H1 (cell line): Measurements from ENCODE around the gene C2orf80. TPM values are rescaled to one million over a fixed set of nuclear protein-coding genes. Genes with fewer than 3 reads are reported as not detected.

Experiments used
- ATF3 ChIP-seq: IDR thresholded peaks from 2 replicates; pipeline ENCODE4 v1.6.1; 2011; ENCODE audit warnings: low read depth, mild to moderate bottlenecking, low read length; ENCODE audit not compliant: insufficient read depth
- CTBP2 ChIP-seq: IDR thresholded peaks from 2 replicates; pipeline ENCODE4 v1.7.0; 2011; ENCODE audit warnings: borderline replicate concordance, mild to moderate bottlenecking, moderate library complexity, mixed read lengths, low read length; ENCODE audit not compliant: insufficient read depth, insufficient read length
- EP300 ChIP-seq, 2 experiments: IDR thresholded peaks; 1 replicate in 1 of 2; 2 replicates in 1 of 2; pipeline ENCODE4 v1.6.1; 2011 to 2012; ENCODE audit warnings: low read depth in 2 of 2, low read length in 2 of 2, mild to moderate bottlenecking in 2 of 2, borderline replicate concordance in 1 of 2, inconsistent platforms in 1 of 2, moderate library complexity in 1 of 2
- NANOG ChIP-seq: IDR thresholded peaks from 2 replicates; pipeline ENCODE4 v1.6.1; 2011; ENCODE audit warnings: low read length, low read depth, mild to moderate bottlenecking, inconsistent platforms; ENCODE audit not compliant: insufficient read depth, poor library complexity, severe bottlenecking
- RNF2 ChIP-seq: fragments of 200-900, 300-1000 bp; sonication (generic); IDR thresholded peaks from 2 replicates; pipeline ENCODE4 v1.7.1; 2016; ENCODE audit warnings: borderline replicate concordance, low read depth, mild to moderate bottlenecking, antibody characterized with exemption, low read length; ENCODE audit not compliant: poor library complexity, severe bottlenecking; ENCODE audit errors: missing control alignments
- polyA plus RNA-seq, 7 experiments: library from polyadenylated mRNA; depleted of rRNA in 3 of 7; stranded (reverse) in 5 of 7; unstranded in 2 of 7; fragments of >200 nt in 5 of 7; fragments of 200-250 nt in 2 of 7; gene quantifications; 1 replicate in 5 of 7; 2 replicates in 1 of 7; 4 replicates in 1 of 7; pipeline versions ENCODE4 v1.2.1 to v1.2.3, GENCODE V29; 2011 to 2013; ENCODE audit warnings: missing spikeins in 2 of 7, mixed read lengths in 2 of 7
- total RNA-seq: library from RNA; stranded (reverse); fragmentation: NEBNext Ultra II Directional; extraction: Animal tissue kit (Norgen Biotek cat#: 25700); gene quantifications from 2 replicates; pipeline ENCODE4 v1.2.1, GENCODE V29; 2021
- TF ChIP-seq, protein P1 (sequence below): fragments of 300-600 bp; sonication (generic); IDR thresholded peaks from 2 replicates; pipeline ENCODE4 v1.7.1; 2012; ENCODE audit warnings: low read length, moderate library complexity, mild to moderate bottlenecking, inconsistent platforms; ENCODE audit not compliant: insufficient replicate concordance

C2orf80 gene
- total and polyA plus RNA-seq, 2 of the 8 experiments (the other 6 are each of a cell fraction or from before 2014, with no cell fraction given) = 0.97 to 1.1 TPM

DNA sequence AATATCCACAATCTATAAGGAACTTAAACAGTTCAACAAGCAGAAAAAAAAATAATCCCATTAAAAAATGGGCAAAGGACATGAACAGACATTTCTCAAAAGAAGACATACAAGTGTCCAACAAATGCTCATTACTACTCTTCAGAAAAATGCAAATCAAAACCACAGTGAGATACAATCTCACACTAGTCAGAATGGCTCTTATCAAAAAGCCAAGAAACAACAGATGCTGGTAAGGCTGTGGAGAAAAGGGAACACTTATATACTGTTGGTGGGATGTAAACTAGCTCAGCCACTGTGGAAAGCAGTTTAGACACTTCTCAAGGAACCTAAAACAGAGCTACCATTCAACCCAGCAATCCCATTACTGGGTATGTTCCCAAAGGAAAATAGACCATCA, 36.7 kb downstream of the C2orf80 start (continued):
- TF ChIP-seq, protein P1, sequence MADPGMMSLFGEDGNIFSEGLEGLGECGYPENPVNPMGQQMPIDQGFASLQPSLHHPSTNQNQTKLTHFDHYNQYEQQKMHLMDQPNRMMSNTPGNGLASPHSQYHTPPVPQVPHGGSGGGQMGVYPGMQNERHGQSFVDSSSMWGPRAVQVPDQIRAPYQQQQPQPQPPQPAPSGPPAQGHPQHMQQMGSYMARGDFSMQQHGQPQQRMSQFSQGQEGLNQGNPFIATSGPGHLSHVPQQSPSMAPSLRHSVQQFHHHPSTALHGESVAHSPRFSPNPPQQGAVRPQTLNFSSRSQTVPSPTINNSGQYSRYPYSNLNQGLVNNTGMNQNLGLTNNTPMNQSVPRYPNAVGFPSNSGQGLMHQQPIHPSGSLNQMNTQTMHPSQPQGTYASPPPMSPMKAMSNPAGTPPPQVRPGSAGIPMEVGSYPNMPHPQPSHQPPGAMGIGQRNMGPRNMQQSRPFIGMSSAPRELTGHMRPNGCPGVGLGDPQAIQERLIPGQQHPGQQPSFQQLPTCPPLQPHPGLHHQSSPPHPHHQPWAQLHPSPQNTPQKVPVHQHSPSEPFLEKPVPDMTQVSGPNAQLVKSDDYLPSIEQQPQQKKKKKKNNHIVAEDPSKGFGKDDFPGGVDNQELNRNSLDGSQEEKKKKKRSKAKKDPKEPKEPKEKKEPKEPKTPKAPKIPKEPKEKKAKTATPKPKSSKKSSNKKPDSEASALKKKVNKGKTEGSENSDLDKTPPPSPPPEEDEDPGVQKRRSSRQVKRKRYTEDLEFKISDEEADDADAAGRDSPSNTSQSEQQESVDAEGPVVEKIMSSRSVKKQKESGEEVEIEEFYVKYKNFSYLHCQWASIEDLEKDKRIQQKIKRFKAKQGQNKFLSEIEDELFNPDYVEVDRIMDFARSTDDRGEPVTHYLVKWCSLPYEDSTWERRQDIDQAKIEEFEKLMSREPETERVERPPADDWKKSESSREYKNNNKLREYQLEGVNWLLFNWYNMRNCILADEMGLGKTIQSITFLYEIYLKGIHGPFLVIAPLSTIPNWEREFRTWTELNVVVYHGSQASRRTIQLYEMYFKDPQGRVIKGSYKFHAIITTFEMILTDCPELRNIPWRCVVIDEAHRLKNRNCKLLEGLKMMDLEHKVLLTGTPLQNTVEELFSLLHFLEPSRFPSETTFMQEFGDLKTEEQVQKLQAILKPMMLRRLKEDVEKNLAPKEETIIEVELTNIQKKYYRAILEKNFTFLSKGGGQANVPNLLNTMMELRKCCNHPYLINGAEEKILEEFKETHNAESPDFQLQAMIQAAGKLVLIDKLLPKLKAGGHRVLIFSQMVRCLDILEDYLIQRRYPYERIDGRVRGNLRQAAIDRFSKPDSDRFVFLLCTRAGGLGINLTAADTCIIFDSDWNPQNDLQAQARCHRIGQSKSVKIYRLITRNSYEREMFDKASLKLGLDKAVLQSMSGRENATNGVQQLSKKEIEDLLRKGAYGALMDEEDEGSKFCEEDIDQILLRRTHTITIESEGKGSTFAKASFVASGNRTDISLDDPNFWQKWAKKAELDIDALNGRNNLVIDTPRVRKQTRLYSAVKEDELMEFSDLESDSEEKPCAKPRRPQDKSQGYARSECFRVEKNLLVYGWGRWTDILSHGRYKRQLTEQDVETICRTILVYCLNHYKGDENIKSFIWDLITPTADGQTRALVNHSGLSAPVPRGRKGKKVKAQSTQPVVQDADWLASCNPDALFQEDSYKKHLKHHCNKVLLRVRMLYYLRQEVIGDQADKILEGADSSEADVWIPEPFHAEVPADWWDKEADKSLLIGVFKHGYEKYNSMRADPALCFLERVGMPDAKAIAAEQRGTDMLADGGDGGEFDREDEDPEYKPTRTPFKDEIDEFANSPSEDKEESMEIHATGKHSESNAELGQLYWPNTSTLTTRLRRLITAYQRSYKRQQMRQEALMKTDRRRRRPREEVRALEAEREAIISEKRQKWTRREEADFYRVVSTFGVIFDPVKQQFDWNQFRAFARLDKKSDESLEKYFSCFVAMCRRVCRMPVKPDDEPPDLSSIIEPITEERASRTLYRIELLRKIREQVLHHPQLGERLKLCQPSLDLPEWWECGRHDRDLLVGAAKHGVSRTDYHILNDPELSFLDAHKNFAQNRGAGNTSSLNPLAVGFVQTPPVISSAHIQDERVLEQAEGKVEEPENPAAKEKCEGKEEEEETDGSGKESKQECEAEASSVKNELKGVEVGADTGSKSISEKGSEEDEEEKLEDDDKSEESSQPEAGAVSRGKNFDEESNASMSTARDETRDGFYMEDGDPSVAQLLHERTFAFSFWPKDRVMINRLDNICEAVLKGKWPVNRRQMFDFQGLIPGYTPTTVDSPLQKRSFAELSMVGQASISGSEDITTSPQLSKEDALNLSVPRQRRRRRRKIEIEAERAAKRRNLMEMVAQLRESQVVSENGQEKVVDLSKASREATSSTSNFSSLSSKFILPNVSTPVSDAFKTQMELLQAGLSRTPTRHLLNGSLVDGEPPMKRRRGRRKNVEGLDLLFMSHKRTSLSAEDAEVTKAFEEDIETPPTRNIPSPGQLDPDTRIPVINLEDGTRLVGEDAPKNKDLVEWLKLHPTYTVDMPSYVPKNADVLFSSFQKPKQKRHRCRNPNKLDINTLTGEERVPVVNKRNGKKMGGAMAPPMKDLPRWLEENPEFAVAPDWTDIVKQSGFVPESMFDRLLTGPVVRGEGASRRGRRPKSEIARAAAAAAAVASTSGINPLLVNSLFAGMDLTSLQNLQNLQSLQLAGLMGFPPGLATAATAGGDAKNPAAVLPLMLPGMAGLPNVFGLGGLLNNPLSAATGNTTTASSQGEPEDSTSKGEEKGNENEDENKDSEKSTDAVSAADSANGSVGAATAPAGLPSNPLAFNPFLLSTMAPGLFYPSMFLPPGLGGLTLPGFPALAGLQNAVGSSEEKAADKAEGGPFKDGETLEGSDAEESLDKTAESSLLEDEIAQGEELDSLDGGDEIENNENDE = no peak
- TF ChIP-seq CTBP2 (no peak), NANOG (no peak), RNF2 (no peak), EP300 (IDR thresholded peaks at IDR 0.05; ENCODE audit: borderline replicate concordance in 1 of 2, low read depth in 2 of 2, low read length in 2 of 2) (no peak), ATF3 (no peak)
- TF ChIP-seq, all 59 proteins: peak for 0
